ENCODE results near the gene HOXD9. TPM values are rescaled to one million over a fixed set of nuclear protein-coding genes. Genes with fewer than 3 reads are reported as not detected.

The HOXD9 gene
- total RNA-seq, 1 donor from 2014 or later: not detected

DNA sequence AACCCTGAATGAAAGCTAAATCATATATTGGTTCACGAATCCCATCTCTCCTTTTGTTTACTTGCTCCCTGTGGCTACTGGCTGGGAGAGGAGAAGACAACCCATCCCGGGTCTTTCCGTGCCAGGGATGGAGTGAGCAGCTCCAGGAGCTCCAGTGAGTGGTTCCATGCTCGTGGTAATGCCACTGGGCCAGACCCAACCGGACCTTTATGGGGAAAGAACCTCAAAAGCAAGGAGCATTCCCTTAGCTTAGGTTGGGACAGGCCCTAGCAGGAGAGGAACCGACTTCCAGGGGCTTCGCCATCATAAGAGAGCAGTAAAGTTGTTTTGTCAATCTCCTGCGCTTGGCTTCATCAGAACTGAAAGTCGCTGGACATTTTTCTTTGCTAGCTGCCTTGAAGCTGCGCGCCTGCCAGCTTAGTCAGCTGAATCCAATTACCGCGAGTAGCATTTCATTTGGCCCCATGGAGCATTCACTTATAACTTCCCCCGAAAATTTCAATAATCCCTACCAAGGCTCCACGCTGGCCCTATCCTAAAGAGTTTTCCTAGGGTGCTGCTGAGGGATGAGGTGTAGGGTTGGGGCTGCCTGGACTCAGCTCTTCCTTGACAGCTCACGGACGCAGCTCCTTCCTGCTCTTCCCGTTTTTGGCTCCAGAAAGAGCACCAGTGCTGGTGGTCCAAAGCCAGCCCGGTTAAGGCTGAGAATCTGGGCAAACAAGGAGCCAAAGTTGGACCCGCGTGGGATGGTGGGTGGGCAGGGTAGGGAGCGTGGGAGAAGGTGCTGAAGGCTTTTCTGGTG is 39.5 kb downstream of the HOXD9 start:
- Mint-ChIP-seq H3K27me3 (ENCODE audit: unreplicated experiment) (peaks cover 86% of the 10 kb centered on the region), H3K27ac (ENCODE audit: unreplicated experiment) (no peak overlapping the region), H3K36me3 (ENCODE audit: unreplicated experiment) (no peaks in the 10 kb centered on the region), H3K9me3 (ENCODE audit: unreplicated experiment) (peaks cover 3% of the 10 kb centered on the region), H3K4me1 (ENCODE audit: unreplicated experiment) (peaks cover 19% of the 10 kb centered on the region), H3K4me3 (ENCODE audit: unreplicated experiment) (no peak overlapping the region)
- TF ChIP-seq, protein P1, sequence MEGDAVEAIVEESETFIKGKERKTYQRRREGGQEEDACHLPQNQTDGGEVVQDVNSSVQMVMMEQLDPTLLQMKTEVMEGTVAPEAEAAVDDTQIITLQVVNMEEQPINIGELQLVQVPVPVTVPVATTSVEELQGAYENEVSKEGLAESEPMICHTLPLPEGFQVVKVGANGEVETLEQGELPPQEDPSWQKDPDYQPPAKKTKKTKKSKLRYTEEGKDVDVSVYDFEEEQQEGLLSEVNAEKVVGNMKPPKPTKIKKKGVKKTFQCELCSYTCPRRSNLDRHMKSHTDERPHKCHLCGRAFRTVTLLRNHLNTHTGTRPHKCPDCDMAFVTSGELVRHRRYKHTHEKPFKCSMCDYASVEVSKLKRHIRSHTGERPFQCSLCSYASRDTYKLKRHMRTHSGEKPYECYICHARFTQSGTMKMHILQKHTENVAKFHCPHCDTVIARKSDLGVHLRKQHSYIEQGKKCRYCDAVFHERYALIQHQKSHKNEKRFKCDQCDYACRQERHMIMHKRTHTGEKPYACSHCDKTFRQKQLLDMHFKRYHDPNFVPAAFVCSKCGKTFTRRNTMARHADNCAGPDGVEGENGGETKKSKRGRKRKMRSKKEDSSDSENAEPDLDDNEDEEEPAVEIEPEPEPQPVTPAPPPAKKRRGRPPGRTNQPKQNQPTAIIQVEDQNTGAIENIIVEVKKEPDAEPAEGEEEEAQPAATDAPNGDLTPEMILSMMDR (IDR thresholded peaks at IDR 0.05): no peak
- no peak for DNase-seq (ENCODE audit: extremely low spot score, unreplicated experiment)

DNA sequence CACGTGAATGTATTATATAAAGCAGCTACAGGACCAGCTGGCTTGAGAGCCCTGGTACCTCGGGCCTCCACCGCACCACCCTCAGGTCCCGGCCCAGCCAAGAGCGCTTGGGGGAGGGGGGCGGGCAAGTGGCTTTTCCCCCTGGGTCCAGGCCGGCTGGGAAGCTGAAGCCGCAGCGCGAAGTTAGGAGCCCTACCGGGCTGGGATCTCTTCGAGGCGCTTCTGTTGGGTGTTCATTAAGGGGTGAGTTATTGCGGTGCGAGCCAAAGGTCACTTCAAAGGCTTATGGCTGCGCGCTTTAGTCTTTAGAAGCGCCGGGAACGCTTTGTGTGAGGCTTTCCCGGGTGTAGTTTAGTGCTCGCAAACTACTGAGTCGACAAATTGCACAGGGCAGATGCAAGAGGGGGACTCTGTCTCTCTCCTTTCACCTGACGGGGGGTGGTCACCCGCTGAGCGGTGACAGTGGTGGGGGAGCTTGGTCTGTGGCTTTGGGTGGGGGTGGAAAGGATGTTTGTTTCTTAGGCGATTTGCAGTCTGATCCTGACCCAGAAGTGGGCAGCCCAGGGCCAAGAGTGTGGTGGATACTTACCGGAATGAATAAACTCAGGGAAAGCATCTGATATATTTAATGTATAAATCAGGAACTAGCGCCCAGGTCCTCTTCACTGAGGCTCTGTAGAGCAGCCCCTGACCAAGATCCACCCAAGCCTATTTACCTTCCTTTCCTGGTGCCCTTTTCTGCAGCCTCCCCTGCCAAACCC is 40.6 kb downstream of the HOXD9 start:
- H3K36me3 Mint-ChIP-seq (ENCODE audit: unreplicated experiment): no peaks in the 10 kb centered on the region
- no peak overlapping the region for H3K4me3 Mint-ChIP-seq (ENCODE audit: unreplicated experiment)
- peaks cover 87% of the 10 kb centered on the region for H3K27me3 Mint-ChIP-seq (ENCODE audit: unreplicated experiment)
- DNase-seq (ENCODE audit: extremely low spot score, unreplicated experiment): no peak
- TF ChIP-seq, protein P1 (IDR thresholded peaks at IDR 0.05): no peak
- H3K4me1 Mint-ChIP-seq (ENCODE audit: unreplicated experiment): peaks cover 12% of the 10 kb centered on the region
- peaks cover 3% of the 10 kb centered on the region for H3K9me3 Mint-ChIP-seq (ENCODE audit: unreplicated experiment)
- H3K27ac Mint-ChIP-seq (ENCODE audit: unreplicated experiment): no peak overlapping the region

DNA sequence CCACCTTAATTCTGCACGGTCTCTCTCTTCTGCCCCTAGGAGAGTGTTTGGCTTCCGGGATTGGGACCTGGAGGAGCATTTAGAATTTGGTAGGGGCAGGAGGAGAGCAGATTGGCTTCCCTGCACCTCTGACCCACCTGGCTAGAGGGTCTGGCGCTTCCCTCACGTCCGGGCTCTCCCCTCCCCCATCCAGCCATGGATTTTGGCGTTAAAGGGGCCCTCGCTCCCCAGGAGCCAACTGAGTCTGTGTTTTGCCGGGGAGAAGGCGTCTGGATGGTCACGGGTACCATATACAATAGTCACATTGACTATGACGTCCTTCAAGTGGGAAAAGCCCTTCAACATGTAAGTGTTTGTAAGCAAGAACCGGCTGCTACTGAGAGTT is 41.1 kb downstream of the HOXD9 start:
- H3K27ac Mint-ChIP-seq (ENCODE audit: unreplicated experiment): no peak overlapping the region

DNA sequence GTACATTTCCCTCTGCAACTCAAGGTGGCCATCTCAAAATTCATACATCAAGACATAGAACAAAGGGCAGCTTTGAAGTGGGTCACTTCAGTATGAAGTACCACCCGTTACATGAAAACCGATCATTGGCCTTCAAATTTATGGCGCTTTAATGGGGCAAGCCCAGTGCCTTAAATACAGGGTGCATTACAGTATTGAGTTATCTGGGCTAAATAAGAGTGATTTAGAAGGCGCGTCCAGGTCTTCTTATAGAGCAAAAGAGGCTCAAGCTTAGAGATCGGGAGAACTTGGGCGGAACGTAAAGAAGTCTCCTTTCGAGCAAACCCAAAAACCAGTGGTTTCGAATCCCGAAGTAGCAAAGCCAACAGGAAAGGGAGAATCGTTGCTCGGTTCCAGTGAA is 41.7 kb downstream of the HOXD9 start:
- H3K27me3 Mint-ChIP-seq (ENCODE audit: unreplicated experiment): peaks cover 82% of the 10 kb centered on the region
- H3K4me1 Mint-ChIP-seq (ENCODE audit: unreplicated experiment): peaks cover 9% of the 10 kb centered on the region
- peaks cover 3% of the 10 kb centered on the region for H3K9me3 Mint-ChIP-seq (ENCODE audit: unreplicated experiment)
- no peak overlapping the region for H3K27ac Mint-ChIP-seq (ENCODE audit: unreplicated experiment)
- TF ChIP-seq, protein P1 (IDR thresholded peaks at IDR 0.05): no peak
- no peak overlapping the region for H3K4me3 Mint-ChIP-seq (ENCODE audit: unreplicated experiment)
- no peak for DNase-seq (ENCODE audit: extremely low spot score, unreplicated experiment)
- H3K36me3 Mint-ChIP-seq (ENCODE audit: unreplicated experiment): no peaks in the 10 kb centered on the region

More for the DNA sequence above, 41.1 kb downstream of the HOXD9 start:
- H3K4me3 Mint-ChIP-seq (ENCODE audit: unreplicated experiment): no peak overlapping the region
- TF ChIP-seq, protein P1 (IDR thresholded peaks at IDR 0.05): no peak
- DNase-seq (ENCODE audit: extremely low spot score, unreplicated experiment): no peak
- H3K27me3 Mint-ChIP-seq (ENCODE audit: unreplicated experiment): peaks cover 83% of the 10 kb centered on the region
- H3K9me3 Mint-ChIP-seq (ENCODE audit: unreplicated experiment): peaks cover 3% of the 10 kb centered on the region
- H3K36me3 Mint-ChIP-seq (ENCODE audit: unreplicated experiment): no peaks in the 10 kb centered on the region
- peaks cover 9% of the 10 kb centered on the region for H3K4me1 Mint-ChIP-seq (ENCODE audit: unreplicated experiment)
